Stimulated activated CD4-positive, alpha-beta T cell treated with anti-CD3 and anti-CD28 coated beads, Interleukin-15, amount 100 ng/mL, for 48 hours (primary cell): Measurements from ENCODE around the gene USP2.
A peak's percentile ranks its signal among the peaks of the same experiment; 100 is the strongest.

Experiments used
- DNase-seq, 2 donors: peaks; one replicate each; pipeline ENCODE4 v3.0.0-alpha.2; 2020; ENCODE audit warnings: low read depth in 2 of 2

USP2 gene

GRCh38 chr11:119341222-119342022 lies 40.1 kb downstream of the USP2 start:
- no peak for DNase-seq

DNA sequence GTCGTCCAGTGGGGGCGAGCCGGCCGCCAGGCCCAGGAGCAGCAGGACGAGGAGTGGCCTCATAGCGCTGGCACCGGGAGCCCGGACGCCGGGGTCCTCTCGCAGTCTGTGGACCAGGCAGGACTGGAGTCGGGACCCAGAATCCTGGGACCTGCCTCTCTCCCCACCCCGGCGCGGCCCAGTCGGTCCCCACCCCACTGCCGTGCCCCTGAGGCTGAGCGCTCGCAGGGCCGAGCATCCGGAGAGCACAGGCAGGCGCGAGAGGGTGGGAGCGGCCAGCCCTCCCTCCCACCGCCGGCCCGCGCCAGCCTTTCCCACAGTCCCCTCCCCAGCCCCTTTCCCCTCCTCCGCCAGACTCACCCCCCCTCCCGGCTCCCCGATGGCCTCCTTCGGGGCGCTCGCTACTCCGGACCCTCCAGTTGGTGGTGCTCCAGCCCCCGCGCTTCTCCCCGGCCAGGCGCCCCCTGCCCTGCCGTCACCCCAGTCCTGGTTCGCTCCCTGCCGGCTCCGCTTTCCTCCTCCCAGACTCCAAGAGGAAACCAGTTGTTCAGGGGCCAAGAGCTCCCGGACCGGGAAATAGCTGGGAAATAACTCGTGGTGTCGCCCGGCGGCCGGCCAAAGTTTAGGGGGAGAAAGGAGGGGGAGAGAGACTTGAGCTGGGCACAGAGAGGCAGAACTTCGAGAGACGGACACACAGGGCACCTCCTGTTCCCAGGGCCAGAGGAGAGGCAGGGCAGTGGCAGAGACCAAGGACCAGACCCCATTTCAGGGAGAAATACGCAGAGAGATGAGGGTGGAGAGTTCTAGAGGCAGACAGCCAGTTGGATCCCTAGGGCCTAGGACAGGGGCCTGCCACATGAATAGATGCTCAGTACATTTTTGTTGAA lies 40.9 kb downstream of the USP2 start, which contains the start of gene C1QTNF5:
C1QTNF5 (minus strand) TSS at position 549 of the 887 bp plus-strand sequence; CDS start at position 63, 486 bp downstream.
- DNase-seq: no peak

GRCh38 chr11:119339589-119340334 lies 41.7 kb downstream of the USP2 start:
- no peak for DNase-seq

- DNase-seq: no peak
These were observed 42.4 kb downstream of the USP2 start for GRCh38 chr11:119338965-119339588.

- peak in 1 of 2 donors; percentile 52 for DNase-seq
These were observed 43.1 kb downstream of the USP2 start for GRCh38 chr11:119338318-119338890.

DNA sequence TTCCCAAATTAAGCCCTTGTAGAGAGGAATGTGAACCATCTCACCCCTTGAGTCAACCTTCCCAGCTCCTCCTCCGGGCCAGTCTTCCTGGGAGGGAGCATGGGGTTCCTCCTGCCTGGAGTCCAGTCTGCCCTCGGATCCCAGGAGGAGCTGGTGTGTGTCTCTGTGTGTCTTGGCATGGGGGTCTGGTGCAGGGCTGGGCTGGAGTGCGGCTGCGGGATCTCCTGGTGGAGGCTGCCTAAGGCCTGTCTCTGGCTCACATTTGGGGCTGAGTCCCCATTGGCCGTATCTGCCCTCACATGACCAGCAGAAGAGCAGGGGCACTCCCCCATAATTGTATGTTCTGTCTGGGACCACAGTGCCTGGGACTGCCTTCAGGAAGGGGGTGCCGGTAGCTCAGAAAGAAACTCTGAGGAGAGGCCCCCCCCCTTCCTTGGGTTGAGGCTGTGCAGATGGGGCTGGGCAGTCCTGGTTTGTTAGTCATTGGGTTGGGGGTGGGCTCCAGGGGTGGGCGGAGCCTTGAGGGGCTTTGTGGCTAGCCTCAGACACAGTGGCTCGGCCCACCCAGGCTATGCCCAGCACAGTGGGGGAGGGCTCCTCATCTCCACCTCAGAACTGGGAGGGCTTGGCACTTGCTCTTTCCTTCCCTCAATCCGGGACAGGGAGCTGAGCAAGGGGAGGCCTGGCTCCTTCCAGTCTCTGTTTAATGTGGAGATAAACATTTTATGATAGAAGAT lies 43.7 kb downstream of the USP2 start:
- DNase-seq: no peak

GRCh38 chr11:119336744-119337469 lies 44.6 kb downstream of the USP2 start:
- no peak for DNase-seq

GRCh38 chr11:119335655-119336543 lies 45.6 kb downstream of the USP2 start:
- no peak for DNase-seq

DNA sequence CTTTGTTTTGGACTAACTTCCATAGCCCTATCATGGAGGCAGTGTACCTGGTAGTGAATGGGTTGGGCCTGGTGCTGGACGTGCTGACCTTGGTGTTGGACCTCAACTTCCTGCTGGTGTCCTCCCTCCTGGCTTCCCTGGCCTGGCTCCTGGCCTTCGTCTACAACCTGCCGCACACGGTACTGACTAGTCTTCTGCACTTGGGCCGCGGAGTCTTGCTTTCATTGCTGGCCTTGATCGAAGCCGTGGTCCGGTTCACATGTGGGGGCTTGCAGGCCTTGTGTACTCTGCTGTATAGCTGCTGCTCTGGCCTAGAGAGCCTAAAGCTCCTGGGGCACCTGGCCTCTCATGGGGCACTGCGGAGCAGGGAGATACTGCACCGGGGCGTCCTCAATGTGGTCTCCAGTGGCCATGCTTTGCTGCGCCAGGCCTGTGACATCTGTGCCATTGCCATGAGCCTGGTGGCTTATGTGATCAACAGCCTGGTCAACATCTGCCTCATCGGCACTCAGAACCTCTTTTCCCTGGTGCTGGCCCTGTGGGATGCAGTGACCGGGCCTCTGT lies 46.3 kb downstream of the USP2 start:
- no peak for DNase-seq

DNA sequence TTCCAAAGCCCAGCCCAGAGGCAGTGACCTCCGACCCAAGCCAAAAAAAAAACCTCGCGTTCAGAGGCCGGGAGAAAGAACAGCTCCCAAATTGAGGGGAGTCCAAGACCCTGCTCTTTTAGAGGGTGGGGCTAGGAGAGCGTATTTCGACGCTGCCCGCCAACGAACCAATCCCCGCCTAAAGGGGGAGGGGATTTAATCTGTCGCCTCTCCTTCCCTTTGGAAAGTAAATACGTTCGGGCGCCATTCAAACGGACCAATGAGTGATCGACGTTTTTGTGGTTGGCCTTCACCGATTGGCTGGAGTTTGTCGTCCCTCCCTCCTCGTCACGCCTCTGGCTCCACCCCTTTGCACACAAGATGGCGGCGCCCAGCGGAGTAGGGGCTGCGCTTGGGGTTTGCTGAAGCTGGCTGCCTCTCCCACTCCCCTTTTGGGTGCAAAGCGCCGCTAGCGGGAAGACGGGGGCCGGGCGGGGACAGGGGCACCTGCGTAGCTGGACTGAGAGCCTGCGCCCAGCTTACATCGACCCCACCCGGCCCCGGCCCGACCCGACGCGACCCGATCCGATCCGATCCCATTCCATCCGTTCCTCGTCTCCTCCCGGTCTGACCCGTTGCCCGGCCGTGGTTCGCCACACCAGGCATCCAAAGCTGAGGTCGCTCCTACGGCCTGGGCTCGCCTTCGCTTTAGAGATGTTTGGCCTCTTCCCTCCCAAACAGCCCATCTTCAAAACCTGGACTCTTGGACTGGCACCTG lies 47.1 kb downstream of the USP2 start, which contains the start of gene RNF26:
RNF26 (plus strand) TSS at position 354 of the 757 bp plus-strand sequence. CDS start 596 bp downstream, outside the sequence.
- peak; percentile 88 to 91 for DNase-seq

DNA sequence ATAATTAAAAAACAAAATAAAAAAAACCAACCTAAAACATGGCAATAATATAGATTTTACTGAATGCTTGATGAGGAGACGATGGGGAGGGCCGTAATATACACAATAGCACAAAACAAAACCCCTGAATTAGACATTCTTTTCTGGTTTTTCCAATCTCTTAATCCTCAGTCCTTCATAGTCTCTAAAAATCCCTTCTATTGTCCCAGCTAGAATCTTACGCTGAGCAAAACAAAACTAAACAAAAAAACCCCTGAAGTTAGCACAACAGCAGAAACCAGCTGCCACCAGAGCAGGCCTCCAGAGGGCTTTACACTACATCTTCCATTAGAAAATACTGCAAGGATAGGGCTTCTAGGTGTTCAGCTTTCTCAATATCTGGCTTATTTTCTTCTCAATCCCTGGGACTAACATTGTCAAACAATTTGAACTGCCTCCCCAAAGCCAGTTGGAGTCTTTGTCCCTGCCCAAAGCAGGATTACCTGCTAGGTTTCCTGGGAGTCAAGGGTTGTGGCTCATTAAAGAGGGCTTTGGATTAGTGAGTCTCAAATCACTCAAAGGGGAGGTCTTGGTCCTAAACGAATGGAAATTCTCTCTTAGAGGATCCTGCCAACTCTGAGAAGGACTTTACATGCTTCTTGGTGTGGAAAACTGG lies 49.3 kb downstream of the USP2 start:
- no peak for DNase-seq

DNA sequence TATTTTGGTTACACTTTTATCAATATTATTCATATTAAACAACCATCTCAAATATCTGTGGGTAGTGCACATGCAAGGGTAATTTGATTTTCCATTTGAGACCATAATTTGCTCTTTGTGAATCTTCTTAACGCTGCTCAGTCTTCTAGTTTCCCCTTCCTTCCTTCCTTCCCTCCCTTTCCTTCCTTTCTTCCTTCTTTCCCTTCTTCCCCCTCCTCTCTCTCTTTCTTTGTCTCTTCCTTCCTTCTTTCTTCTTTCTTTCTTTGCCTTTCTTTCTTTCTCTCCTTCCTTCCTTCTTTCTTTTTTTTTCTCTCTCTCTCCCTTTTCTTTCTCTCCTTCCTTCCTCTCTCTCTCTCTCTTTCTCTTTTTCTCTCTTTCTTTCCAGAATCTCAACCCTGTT lies 51.3 kb downstream of the USP2 start:
- no peak for DNase-seq

DNA sequence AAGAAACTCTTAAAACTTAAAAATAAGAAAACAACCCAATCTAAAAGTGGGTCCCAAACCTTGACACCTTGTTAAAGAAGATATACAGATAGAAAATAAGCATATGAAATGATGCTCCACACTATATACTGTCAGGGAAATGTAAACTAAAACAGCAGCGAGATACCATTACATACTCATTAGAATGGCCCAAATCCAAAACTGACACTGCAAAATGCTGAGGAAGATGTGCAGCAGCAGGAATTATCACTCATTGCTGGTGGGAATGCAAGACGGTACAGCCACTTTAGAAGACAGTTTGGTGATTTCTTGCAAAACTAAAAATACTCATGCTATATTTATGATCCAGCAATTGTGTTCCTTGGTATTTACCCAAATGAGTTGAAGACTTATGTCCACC lies 52.2 kb downstream of the USP2 start:
- DNase-seq: no peak

- no peak for DNase-seq
These were observed 57.3 kb downstream of the USP2 start for GRCh38 chr11:119324189-119324588.

DNA sequence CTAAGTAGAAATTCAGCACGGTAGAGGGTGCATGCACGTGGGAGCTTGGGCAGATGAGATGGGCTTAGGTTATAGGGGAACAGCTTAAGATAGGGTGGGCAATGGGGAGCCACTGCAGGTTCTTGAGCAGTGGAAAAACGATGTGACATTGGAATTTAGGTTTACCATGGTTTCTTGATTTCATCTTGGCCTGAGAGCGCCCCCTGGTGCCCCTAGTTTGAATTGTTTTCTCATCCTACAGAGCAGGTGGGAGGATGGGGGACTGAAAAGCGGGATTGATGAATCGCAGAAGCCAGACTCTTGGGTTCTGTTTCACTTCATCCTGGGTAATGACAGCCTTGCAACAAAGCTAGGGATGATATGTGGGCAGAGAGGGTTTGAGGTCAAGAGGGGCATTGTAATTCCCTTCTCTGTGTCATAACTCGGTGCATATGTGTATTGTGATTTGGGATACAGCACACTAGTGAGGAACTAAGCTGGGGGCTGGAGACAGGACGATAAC lies 57.9 kb downstream of the USP2 start:
- peak; percentile 49 to 81 for DNase-seq

DNA sequence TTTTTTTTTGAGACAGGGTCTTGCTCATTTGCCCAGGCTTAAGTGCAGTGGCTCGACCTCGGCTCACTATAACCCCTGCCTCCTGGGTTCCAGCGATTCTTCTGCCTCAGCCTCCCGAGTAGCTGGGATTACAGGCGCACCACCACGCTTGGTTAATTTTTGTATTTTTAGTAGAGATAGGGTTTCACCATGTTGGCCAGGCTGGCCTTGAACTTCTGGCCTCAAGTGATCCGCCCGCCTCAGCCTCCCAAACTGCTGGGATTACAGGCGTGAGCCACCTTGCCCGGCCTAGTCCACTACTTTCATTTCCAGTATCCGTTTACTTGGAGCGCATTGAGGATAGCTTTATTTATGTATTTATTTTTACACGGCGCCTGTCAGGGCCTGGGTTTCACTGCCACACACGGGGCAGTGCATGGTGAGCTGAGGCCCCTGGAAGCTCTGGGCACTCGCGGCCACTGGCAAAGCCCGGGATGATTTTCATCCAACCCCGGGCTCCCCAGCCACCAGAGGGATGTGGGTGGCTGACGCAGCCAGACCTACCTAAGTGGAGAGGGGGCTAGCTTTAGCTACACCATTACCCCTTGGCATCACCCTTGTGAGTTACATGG lies 58.5 kb downstream of the USP2 start:
- DNase-seq: no peak
